HUES48 (cell line): Measurements from ENCODE around the gene LRRC3.
"Not testable (repeated sequence)": the region's sequence is repeated elsewhere in the genome, so short reads cannot be mapped to it uniquely, and the experiment has no call there.

Source experiments
- H3K27ac ChIP-seq: one replicate; pipeline ENCODE4 v1.7.0; 2013; ENCODE audit warnings: low read depth, low read length, inconsistent platforms
- H3K27me3 ChIP-seq: 2 replicates; pipeline ENCODE4 v1.6.1; 2013; ENCODE audit warnings: mild to moderate bottlenecking, low read length; ENCODE audit not compliant: control insufficient read depth, insufficient read depth
- H3K36me3 ChIP-seq: 2 replicates; pipeline ENCODE4 v1.6.1; 2013; ENCODE audit warnings: low read length; ENCODE audit not compliant: control insufficient read depth, insufficient read depth
- H3K4me1 ChIP-seq: 2 replicates; pipeline ENCODE4 v1.6.1; 2013; ENCODE audit warnings: mild to moderate bottlenecking, low read length; ENCODE audit not compliant: control insufficient read depth, insufficient read depth
- H3K4me3 ChIP-seq: 2 replicates; pipeline ENCODE4 v1.5.1; 2013; ENCODE audit warnings: mild to moderate bottlenecking, low read depth, low read length
- H3K9ac ChIP-seq: 2 replicates; pipeline ENCODE4 v1.6.1; 2013; ENCODE audit warnings: mild to moderate bottlenecking, low read depth, low read length, moderate library complexity
- H3K9me3 ChIP-seq: 2 replicates; pipeline ENCODE4 v1.6.1; 2013; ENCODE audit warnings: low read length; ENCODE audit not compliant: control insufficient read depth, insufficient read depth

Gene LRRC3

GRCh38 chr21:44417621-44418107 is 37.6 kb upstream of the LRRC3 start:
- not testable (repeated sequence) for H3K9ac ChIP-seq, H3K4me3 ChIP-seq, H3K27me3 ChIP-seq, H3K36me3 ChIP-seq, H3K27ac ChIP-seq, H3K4me1 ChIP-seq
- H3K9me3 ChIP-seq = peaks cover 16% of the 10 kb centered on the region; the same call in 1 of the 2 replicates

GRCh38 chr21:44418108-44418875 is 37.0 kb upstream of the LRRC3 start:
- Histone ChIP-seq H3K9me3 (peaks cover 16% of the 10 kb centered on the region; the same call in 1 of the 2 replicates), H3K27me3 (no peaks in the 10 kb centered on the region), H3K9ac (no peak overlapping the region), H3K4me1 (no peaks in the 10 kb centered on the region), H3K27ac (no peak overlapping the region), H3K4me3 (no peak overlapping the region), H3K36me3 (no peaks in the 10 kb centered on the region)

- Histone ChIP-seq H3K9ac (no peak overlapping the region), H3K9me3 (peaks cover 16% of the 10 kb centered on the region; the same call in 1 of the 2 replicates), H3K27ac (no peak overlapping the region), H3K4me3 (no peak overlapping the region), H3K36me3 (no peaks in the 10 kb centered on the region), H3K27me3 (no peaks in the 10 kb centered on the region), H3K4me1 (no peaks in the 10 kb centered on the region)
These were observed 36.5 kb upstream of the LRRC3 start for GRCh38 chr21:44418876-44419230.

- Histone ChIP-seq H3K36me3 (no peaks in the 10 kb centered on the region), H3K27me3 (no peaks in the 10 kb centered on the region), H3K9me3 (peaks cover 16% of the 10 kb centered on the region; the same call in 1 of the 2 replicates), H3K27ac (no peak overlapping the region), H3K4me3 (no peak overlapping the region), H3K9ac (no peak overlapping the region), H3K4me1 (no peaks in the 10 kb centered on the region)
These were observed 35.6 kb upstream of the LRRC3 start for GRCh38 chr21:44419679-44420078.

GRCh38 chr21:44420416-44421205 is 34.7 kb upstream of the LRRC3 start:
- H3K4me1 ChIP-seq = no peaks in the 10 kb centered on the region
- no peaks in the 10 kb centered on the region for H3K36me3 ChIP-seq
- H3K4me3 ChIP-seq = no peak overlapping the region
- no peak overlapping the region for H3K9ac ChIP-seq
- H3K27me3 ChIP-seq = no peaks in the 10 kb centered on the region
- H3K27ac ChIP-seq = no peak overlapping the region
- peaks cover 16% of the 10 kb centered on the region; the same call in 1 of the 2 replicates for H3K9me3 ChIP-seq

GRCh38 chr21:44421901-44422840 is 33.1 kb upstream of the LRRC3 start:
- H3K4me1 ChIP-seq = no peaks in the 10 kb centered on the region
- H3K27ac ChIP-seq = no peak overlapping the region
- H3K9me3 ChIP-seq = peaks cover 16% of the 10 kb centered on the region; the same call in 1 of the 2 replicates
- no peaks in the 10 kb centered on the region for H3K27me3 ChIP-seq
- no peaks in the 10 kb centered on the region for H3K36me3 ChIP-seq
- no peak overlapping the region for H3K9ac ChIP-seq
- no peak overlapping the region for H3K4me3 ChIP-seq

- H3K9me3 ChIP-seq = peaks cover 8% of the 10 kb centered on the region; the same call in 1 of the 2 replicates
These were observed 31.9 kb upstream of the LRRC3 start for GRCh38 chr21:44423312-44423821.

GRCh38 chr21:44423941-44424607 is 31.2 kb upstream of the LRRC3 start:
- H3K9ac ChIP-seq = no peak overlapping the region
- no peak overlapping the region for H3K27ac ChIP-seq
- H3K27me3 ChIP-seq = no peaks in the 10 kb centered on the region
- no peaks in the 10 kb centered on the region for H3K36me3 ChIP-seq
- H3K9me3 ChIP-seq = peaks cover 11% of the 10 kb centered on the region; the same call in 1 of the 2 replicates
- no peak overlapping the region for H3K4me3 ChIP-seq
- no peaks in the 10 kb centered on the region for H3K4me1 ChIP-seq

More at GRCh38 chr21:44423312-44423821, 31.9 kb upstream of the LRRC3 start:
- Histone ChIP-seq H3K9ac (no peak overlapping the region), H3K36me3 (no peaks in the 10 kb centered on the region), H3K4me1 (no peaks in the 10 kb centered on the region), H3K4me3 (no peak overlapping the region), H3K27me3 (no peaks in the 10 kb centered on the region), H3K27ac (no peak overlapping the region)

- Histone ChIP-seq H3K9me3 (peaks cover 7% of the 10 kb centered on the region), H3K27me3 (no peaks in the 10 kb centered on the region), H3K27ac (no peak overlapping the region), H3K36me3 (no peaks in the 10 kb centered on the region), H3K4me3 (no peak overlapping the region), H3K9ac (no peak overlapping the region), H3K4me1 (no peaks in the 10 kb centered on the region)
These were observed 30.6 kb upstream of the LRRC3 start for GRCh38 chr21:44424608-44425306.
